DOHH2 (cell line): ENCODE measurements around the gene FRS3.

ENCODE experiments used
- H3F3A ChIP-seq: fragments of 200-600 bp; sonication (generic), shearing (Covaris generic); 2 replicates; pipeline ENCODE4 v1.6.0; 2016; ENCODE audit warnings: antibody characterized with exemption, mild to moderate bottlenecking; ENCODE audit not compliant: control insufficient read depth, insufficient read depth
- H3K27ac ChIP-seq: fragments of 200-600 bp; sonication (generic); 2 replicates; pipeline ENCODE4 v1.5.1; 2014; ENCODE audit warnings: low read depth, mild to moderate bottlenecking, low read length, moderate library complexity
- H3K27me3 ChIP-seq: fragments of 200-600 bp; sonication (generic); 2 replicates; pipeline ENCODE4 v1.6.1; 2014; ENCODE audit warnings: mild to moderate bottlenecking, low read length, mixed read lengths; ENCODE audit not compliant: control insufficient read depth
- H3K36me3 ChIP-seq: fragments of 200-600 bp; sonication (generic); 2 replicates; pipeline ENCODE4 v1.6.1; 2014; ENCODE audit warnings: mild to moderate bottlenecking, low read length, moderate library complexity, mixed read lengths; ENCODE audit not compliant: control insufficient read depth
- H3K4me1 ChIP-seq: fragments of 200-600 bp; sonication (generic); 2 replicates; pipeline ENCODE4 v1.6.1; 2014; ENCODE audit warnings: mild to moderate bottlenecking, low read length, mixed read lengths; ENCODE audit not compliant: control insufficient read depth
- H3K4me2 ChIP-seq: fragments of 200-600 bp; sonication (generic); 2 replicates; pipeline ENCODE4 v1.6.0; 2014; ENCODE audit warnings: mild to moderate bottlenecking, low read length, moderate library complexity
- H3K4me3 ChIP-seq: fragments of 200-600 bp; sonication (generic); 2 replicates; pipeline ENCODE4 v1.5.1; 2014; ENCODE audit warnings: mild to moderate bottlenecking, low read length, mixed read lengths
- H3K79me2 ChIP-seq: fragments of 200-600 bp; sonication (generic); 2 replicates; pipeline ENCODE4 v1.6.1; 2014; ENCODE audit warnings: mild to moderate bottlenecking, low read length, mixed read lengths; ENCODE audit not compliant: control insufficient read depth
- H3K9me2 ChIP-seq: fragments of 200-600 bp; sonication (generic); replicated peaks from 2 replicates; pipeline ENCODE4 v1.6.1; 2014; ENCODE audit warnings: mild to moderate bottlenecking, low read length, mixed read lengths; ENCODE audit not compliant: control insufficient read depth
- H3K9me3 ChIP-seq: fragments of 200-600 bp; sonication (generic); 2 replicates; pipeline ENCODE4 v1.6.1; 2014; ENCODE audit warnings: antibody characterized with exemption, low read length, mixed read lengths; ENCODE audit not compliant: control insufficient read depth, insufficient read depth
- H4K20me1 ChIP-seq: fragments of 200-600 bp; sonication (generic); 2 replicates; pipeline ENCODE4 v1.6.0; 2014; ENCODE audit warnings: low read depth, mild to moderate bottlenecking, antibody characterized with exemption, low read length, moderate library complexity; ENCODE audit not compliant: control insufficient read depth, insufficient read depth
- CTCF ChIP-seq: fragments of 200-600 bp; sonication (generic); IDR thresholded peaks from one replicate; pipeline ENCODE4 v1.5.1; 2014; ENCODE audit warnings: antibody characterized with exemption, mild to moderate bottlenecking, low read depth, low read length; ENCODE audit not compliant: poor library complexity, severe bottlenecking
- EZH2phosphoT487 ChIP-seq: fragments of 200-600 bp; sonication (generic); IDR thresholded peaks from 2 replicates; pipeline ENCODE4 v1.6.1; 2017; ENCODE audit warnings: borderline replicate concordance, mild to moderate bottlenecking, antibody characterized with exemption, low read length, moderate library complexity, mixed read lengths

The FRS3 gene

DNA sequence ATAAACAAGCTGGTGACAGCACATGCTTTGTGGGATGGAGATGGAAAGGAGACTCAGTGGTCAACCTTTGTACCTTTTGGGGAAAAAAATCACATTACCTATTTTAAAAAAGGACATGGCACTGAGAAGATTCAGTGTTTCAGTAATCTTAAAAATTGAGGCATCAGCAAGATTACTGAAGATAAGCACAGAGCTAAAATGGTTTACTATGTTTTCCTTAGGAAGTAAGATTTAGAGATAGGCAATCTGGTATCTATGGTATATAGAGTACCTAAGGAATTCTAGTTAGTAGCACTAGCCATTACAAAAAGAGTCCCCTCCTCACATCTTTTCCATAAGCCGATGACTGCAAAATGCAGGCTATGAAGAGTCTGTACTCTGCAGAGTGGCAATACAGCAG lies 43.5 kb upstream of the FRS3 start:
- Histone ChIP-seq H4K20me1 (no peaks in the 10 kb centered on the region), H3K4me3 (no peak overlapping the region), H3K4me2 (no peak overlapping the region), H3K9me2 (no peaks in the 10 kb centered on the region), H3K79me2 (no peaks in the 10 kb centered on the region), H3K27me3 (no peaks in the 10 kb centered on the region), H3F3A (no peaks in the 10 kb centered on the region), H3K4me1 (peaks cover 7% of the 10 kb centered on the region), H3K9me3 (no peaks in the 10 kb centered on the region), H3K27ac (no peak overlapping the region), H3K36me3 (no peaks in the 10 kb centered on the region)
- TF ChIP-seq CTCF: no peak
- TF ChIP-seq EZH2phosphoT487: no peak

DNA sequence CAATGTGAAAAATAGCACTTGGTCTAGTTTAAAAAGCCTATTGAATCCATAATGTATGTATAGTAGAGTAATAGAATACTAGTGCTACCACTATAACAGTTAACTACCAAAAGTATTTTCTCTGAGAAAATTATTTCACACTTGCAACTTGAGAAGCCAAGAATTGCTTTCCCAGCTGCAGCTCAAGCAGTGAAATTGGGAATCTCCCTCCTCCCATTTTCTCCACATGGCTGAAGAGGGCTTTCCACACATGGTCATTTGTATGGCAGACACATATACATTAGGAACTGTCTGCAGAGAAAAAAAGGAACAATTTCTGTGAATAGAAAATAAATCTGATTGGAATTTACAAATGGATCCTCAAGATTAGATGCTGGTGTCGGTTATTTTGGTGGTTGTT lies 42.3 kb upstream of the FRS3 start:
- Histone ChIP-seq H4K20me1 (no peaks in the 10 kb centered on the region), H3K79me2 (no peaks in the 10 kb centered on the region), H3K27ac (no peak overlapping the region), H3K4me2 (no peak overlapping the region), H3K9me2 (no peaks in the 10 kb centered on the region), H3F3A (no peaks in the 10 kb centered on the region), H3K27me3 (no peaks in the 10 kb centered on the region), H3K4me3 (no peak overlapping the region), H3K4me1 (peaks cover 7% of the 10 kb centered on the region), H3K9me3 (no peaks in the 10 kb centered on the region), H3K36me3 (no peaks in the 10 kb centered on the region)
- no peak for TF ChIP-seq EZH2phosphoT487
- TF ChIP-seq CTCF: no peak

GRCh38 chr6:41821266-41821665 lies 41.6 kb upstream of the FRS3 start:
- Histone ChIP-seq H3K4me3 (no peak overlapping the region), H3K9me3 (no peaks in the 10 kb centered on the region), H3K79me2 (no peaks in the 10 kb centered on the region), H3K4me1 (peaks cover 7% of the 10 kb centered on the region), H4K20me1 (no peaks in the 10 kb centered on the region), H3K9me2 (no peaks in the 10 kb centered on the region), H3K27me3 (no peaks in the 10 kb centered on the region), H3K4me2 (no peak overlapping the region), H3K36me3 (no peaks in the 10 kb centered on the region), H3K27ac (no peak overlapping the region), H3F3A (no peaks in the 10 kb centered on the region; the same call in 1 of the 2 replicates)
- TF ChIP-seq CTCF (no peak), EZH2phosphoT487 (no peak)
